Measurements from ENCODE around the gene GABBR2.

GABBR2 gene

GRCh38 chr9:98556511-98556910, 152.2 kb downstream of the GABBR2 start:
- no peaks in the 10 kb centered on the region for H3K27me3 ChIP-seq (replicated peaks; ENCODE audit: control insufficient read depth, insufficient read depth, low read length, poor library complexity, severe bottlenecking)

GRCh38 chr9:98555651-98556465, 152.9 kb downstream of the GABBR2 start:
- DNase-seq = no peak
- no peaks in the 10 kb centered on the region for H3K9me3 ChIP-seq (ENCODE audit: control insufficient read depth, low read length)
- no peaks in the 10 kb centered on the region for H3K36me3 ChIP-seq (ENCODE audit: control insufficient read depth, insufficient read depth, low read length)
- H3K4me3 ChIP-seq (ENCODE audit: insufficient read depth, low read depth, low read length, poor library complexity, severe bottlenecking) = no peak overlapping the region
- no peaks in the 10 kb centered on the region for H3K4me1 ChIP-seq (ENCODE audit: control insufficient read depth, insufficient read depth, low read length, poor library complexity, severe bottlenecking)
- H3K27ac ChIP-seq (ENCODE audit: insufficient read depth, low read length, poor library complexity, severe bottlenecking) = no peak overlapping the region
- no peaks in the 10 kb centered on the region for H3K27me3 ChIP-seq (replicated peaks; ENCODE audit: control insufficient read depth, insufficient read depth, low read length, poor library complexity, severe bottlenecking)

More at GRCh38 chr9:98556511-98556910, 152.2 kb downstream of the GABBR2 start:
- H3K36me3 ChIP-seq (ENCODE audit: control insufficient read depth, insufficient read depth, low read length) = no peaks in the 10 kb centered on the region
- H3K9me3 ChIP-seq (ENCODE audit: control insufficient read depth, low read length) = no peaks in the 10 kb centered on the region
- H3K4me1 ChIP-seq (ENCODE audit: control insufficient read depth, insufficient read depth, low read length, poor library complexity, severe bottlenecking) = no peaks in the 10 kb centered on the region
- no peak overlapping the region for H3K27ac ChIP-seq (ENCODE audit: insufficient read depth, low read length, poor library complexity, severe bottlenecking)
- DNase-seq = no peak
- no peak overlapping the region for H3K4me3 ChIP-seq (ENCODE audit: insufficient read depth, low read depth, low read length, poor library complexity, severe bottlenecking)

DNA sequence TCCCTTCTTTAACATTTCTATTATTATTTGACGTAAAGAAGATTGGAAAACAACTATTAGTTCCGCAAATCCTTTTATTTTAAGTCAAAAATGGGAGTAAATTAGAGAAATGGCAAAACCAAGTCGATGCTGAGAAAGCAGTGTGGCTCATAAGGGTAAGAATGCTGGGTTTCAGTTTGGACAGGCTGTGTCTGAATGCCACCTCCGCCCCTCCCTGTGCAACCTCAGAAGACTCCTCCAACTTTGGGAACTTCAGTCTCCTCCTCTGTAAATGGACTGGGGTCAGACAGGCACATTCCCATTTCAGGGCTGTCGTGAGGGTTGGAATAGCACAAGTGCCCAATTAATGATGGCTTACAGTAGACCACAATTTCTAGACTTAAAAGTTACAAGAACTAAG, 154.0 kb downstream of the GABBR2 start:
- DNase-seq = no peak
- no peaks in the 10 kb centered on the region for H3K4me1 ChIP-seq (ENCODE audit: control insufficient read depth, insufficient read depth, low read length, poor library complexity, severe bottlenecking)
- H3K4me3 ChIP-seq (ENCODE audit: insufficient read depth, low read depth, low read length, poor library complexity, severe bottlenecking) = no peak overlapping the region
- H3K27ac ChIP-seq (ENCODE audit: insufficient read depth, low read length, poor library complexity, severe bottlenecking) = no peak overlapping the region
- no peaks in the 10 kb centered on the region for H3K27me3 ChIP-seq (replicated peaks; ENCODE audit: control insufficient read depth, insufficient read depth, low read length, poor library complexity, severe bottlenecking)
- no peaks in the 10 kb centered on the region for H3K36me3 ChIP-seq (ENCODE audit: control insufficient read depth, insufficient read depth, low read length)
- H3K9me3 ChIP-seq (ENCODE audit: control insufficient read depth, low read length) = no peaks in the 10 kb centered on the region

DNA sequence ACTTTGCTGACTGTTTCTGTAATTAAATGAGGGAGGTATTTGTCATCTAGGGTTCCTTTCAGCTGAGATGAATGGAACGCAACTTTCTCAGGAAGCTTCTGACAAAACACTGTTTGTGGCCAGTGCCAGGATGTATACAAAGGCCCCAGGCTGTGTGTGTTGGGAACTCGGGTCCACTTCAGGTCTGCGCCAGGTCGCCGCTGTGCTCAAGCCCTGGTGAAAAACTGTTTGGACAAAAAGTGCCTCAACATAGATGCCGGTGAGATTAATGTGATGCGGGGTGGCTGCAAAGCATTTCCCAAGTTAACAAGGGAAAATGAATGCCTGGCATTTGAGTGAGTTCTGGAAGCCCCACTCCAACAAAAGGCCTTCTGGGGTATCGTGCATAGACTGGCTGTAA, 156.4 kb downstream of the GABBR2 start:
- H3K4me1 ChIP-seq (ENCODE audit: control insufficient read depth, insufficient read depth, low read length, poor library complexity, severe bottlenecking) = no peaks in the 10 kb centered on the region
- no peaks in the 10 kb centered on the region for H3K27me3 ChIP-seq (replicated peaks; ENCODE audit: control insufficient read depth, insufficient read depth, low read length, poor library complexity, severe bottlenecking)
- no peak overlapping the region for H3K27ac ChIP-seq (ENCODE audit: insufficient read depth, low read length, poor library complexity, severe bottlenecking)
- H3K36me3 ChIP-seq (ENCODE audit: control insufficient read depth, insufficient read depth, low read length) = no peaks in the 10 kb centered on the region
- DNase-seq = no peak
- no peaks in the 10 kb centered on the region for H3K9me3 ChIP-seq (ENCODE audit: control insufficient read depth, low read length)
- no peak overlapping the region for H3K4me3 ChIP-seq (ENCODE audit: insufficient read depth, low read depth, low read length, poor library complexity, severe bottlenecking)

DNA sequence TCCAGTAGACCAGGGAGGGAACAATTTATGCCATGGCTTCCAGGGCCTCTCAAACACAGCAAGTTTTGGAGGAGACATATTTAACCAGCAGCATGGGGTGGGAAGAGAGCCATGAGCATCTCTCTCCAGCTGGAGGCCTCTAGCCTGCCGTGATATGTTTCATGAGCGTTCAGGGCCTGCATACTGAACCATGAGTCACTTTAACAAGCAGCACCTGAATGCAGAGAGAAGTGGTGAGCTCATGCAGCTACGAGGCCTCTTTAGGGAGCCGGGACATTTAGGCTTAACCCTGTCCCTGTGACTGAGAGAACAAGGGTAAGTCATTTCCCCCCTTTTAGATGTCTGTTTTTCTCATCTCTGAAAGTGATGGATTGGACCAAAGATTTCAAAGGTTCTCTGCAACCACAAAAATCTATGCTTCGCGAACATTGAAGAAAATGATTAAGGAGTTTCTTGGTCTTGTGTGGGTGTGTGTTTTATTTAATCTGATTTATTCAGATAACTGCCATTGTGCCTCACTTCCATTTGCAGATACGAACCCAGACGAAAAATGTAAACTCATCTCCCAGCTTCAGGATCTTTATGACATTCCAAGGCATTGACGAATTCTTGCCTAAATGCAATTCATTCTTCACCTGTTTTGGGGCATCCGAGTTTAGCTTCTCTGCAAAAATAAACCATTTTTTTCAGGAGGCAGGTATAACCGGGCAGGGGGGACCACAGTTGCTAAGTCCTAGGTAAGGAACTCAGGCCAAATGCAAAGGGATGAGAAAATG, 157.0 kb downstream of the GABBR2 start:
- no peak for DNase-seq
- Histone ChIP-seq H3K36me3 (ENCODE audit: control insufficient read depth, insufficient read depth, low read length) (no peaks in the 10 kb centered on the region), H3K27me3 (replicated peaks; ENCODE audit: control insufficient read depth, insufficient read depth, low read length, poor library complexity, severe bottlenecking) (no peaks in the 10 kb centered on the region), H3K27ac (ENCODE audit: insufficient read depth, low read length, poor library complexity, severe bottlenecking) (no peak overlapping the region), H3K4me1 (ENCODE audit: control insufficient read depth, insufficient read depth, low read length, poor library complexity, severe bottlenecking) (no peaks in the 10 kb centered on the region), H3K9me3 (ENCODE audit: control insufficient read depth, low read length) (no peaks in the 10 kb centered on the region), H3K4me3 (ENCODE audit: insufficient read depth, low read depth, low read length, poor library complexity, severe bottlenecking) (no peak overlapping the region)

GRCh38 chr9:98550206-98550820, 158.4 kb downstream of the GABBR2 start:
- H3K27me3 ChIP-seq (replicated peaks; ENCODE audit: control insufficient read depth, insufficient read depth, low read length, poor library complexity, severe bottlenecking) = no peaks in the 10 kb centered on the region
- H3K9me3 ChIP-seq (ENCODE audit: control insufficient read depth, low read length) = no peaks in the 10 kb centered on the region
- no peak for DNase-seq
- H3K36me3 ChIP-seq (ENCODE audit: control insufficient read depth, insufficient read depth, low read length) = no peaks in the 10 kb centered on the region
- H3K4me3 ChIP-seq (ENCODE audit: insufficient read depth, low read depth, low read length, poor library complexity, severe bottlenecking) = no peak overlapping the region
- H3K27ac ChIP-seq (ENCODE audit: insufficient read depth, low read length, poor library complexity, severe bottlenecking) = no peak overlapping the region
- H3K4me1 ChIP-seq (ENCODE audit: control insufficient read depth, insufficient read depth, low read length, poor library complexity, severe bottlenecking) = no peaks in the 10 kb centered on the region

GRCh38 chr9:98549401-98549800, 159.3 kb downstream of the GABBR2 start:
- Histone ChIP-seq H3K9me3 (ENCODE audit: control insufficient read depth, low read length) (no peaks in the 10 kb centered on the region), H3K36me3 (ENCODE audit: control insufficient read depth, insufficient read depth, low read length) (no peaks in the 10 kb centered on the region), H3K4me1 (ENCODE audit: control insufficient read depth, insufficient read depth, low read length, poor library complexity, severe bottlenecking) (no peaks in the 10 kb centered on the region), H3K27ac (ENCODE audit: insufficient read depth, low read length, poor library complexity, severe bottlenecking) (no peak overlapping the region), H3K27me3 (replicated peaks; ENCODE audit: control insufficient read depth, insufficient read depth, low read length, poor library complexity, severe bottlenecking) (no peaks in the 10 kb centered on the region), H3K4me3 (ENCODE audit: insufficient read depth, low read depth, low read length, poor library complexity, severe bottlenecking) (no peak overlapping the region)
- no peak for DNase-seq

- Histone ChIP-seq H3K4me3 (ENCODE audit: insufficient read depth, low read depth, low read length, poor library complexity, severe bottlenecking) (no peak overlapping the region), H3K27me3 (replicated peaks; ENCODE audit: control insufficient read depth, insufficient read depth, low read length, poor library complexity, severe bottlenecking) (no peaks in the 10 kb centered on the region), H3K4me1 (ENCODE audit: control insufficient read depth, insufficient read depth, low read length, poor library complexity, severe bottlenecking) (no peaks in the 10 kb centered on the region), H3K9me3 (ENCODE audit: control insufficient read depth, low read length) (no peaks in the 10 kb centered on the region), H3K36me3 (ENCODE audit: control insufficient read depth, insufficient read depth, low read length) (no peaks in the 10 kb centered on the region), H3K27ac (ENCODE audit: insufficient read depth, low read length, poor library complexity, severe bottlenecking) (no peak overlapping the region)
- no peak for DNase-seq
These were observed 161.1 kb downstream of the GABBR2 start for GRCh38 chr9:98547606-98548005.

DNA sequence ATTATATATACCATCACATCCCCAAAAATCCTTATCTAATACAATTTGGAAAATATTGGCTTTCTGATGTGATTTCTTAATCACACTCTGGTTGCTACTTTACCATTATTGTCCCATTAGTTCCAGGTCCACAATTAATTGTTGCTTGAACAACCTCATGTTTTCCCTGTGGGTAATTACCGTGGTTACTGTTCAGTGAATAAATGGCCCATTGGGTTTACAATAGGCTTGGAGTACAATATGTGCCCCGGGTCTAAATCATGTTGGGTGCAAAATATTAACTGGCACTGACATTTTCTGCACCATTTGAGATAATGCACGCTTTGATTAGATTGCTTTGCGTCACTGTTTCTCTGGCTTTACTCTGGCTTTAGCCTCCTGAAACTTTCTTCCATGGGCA, 163.7 kb downstream of the GABBR2 start:
- Histone ChIP-seq H3K36me3 (ENCODE audit: control insufficient read depth, insufficient read depth, low read length) (no peaks in the 10 kb centered on the region), H3K27me3 (replicated peaks; ENCODE audit: control insufficient read depth, insufficient read depth, low read length, poor library complexity, severe bottlenecking) (no peaks in the 10 kb centered on the region), H3K9me3 (ENCODE audit: control insufficient read depth, low read length) (no peaks in the 10 kb centered on the region), H3K4me1 (ENCODE audit: control insufficient read depth, insufficient read depth, low read length, poor library complexity, severe bottlenecking) (no peaks in the 10 kb centered on the region), H3K27ac (ENCODE audit: insufficient read depth, low read length, poor library complexity, severe bottlenecking) (no peak overlapping the region), H3K4me3 (ENCODE audit: insufficient read depth, low read depth, low read length, poor library complexity, severe bottlenecking) (no peak overlapping the region)
- DNase-seq = no peak
